GM21447 (cell line): ENCODE measurements around the gene OR10A2.
A peak's percentile ranks its signal among the peaks of the same experiment; 100 is the strongest.
"Not testable (repeated sequence)": the region's sequence is repeated elsewhere in the genome, so short reads cannot be mapped to it uniquely, and the experiment has no call there.

ENCODE experiments used
- ATAC-seq: cut with Tn5 transposase; IDR thresholded peaks from one replicate; pipeline ENCODE4 v1.9.1; 2021; ENCODE audit not compliant: unreplicated experiment

The OR10A2 gene

DNA sequence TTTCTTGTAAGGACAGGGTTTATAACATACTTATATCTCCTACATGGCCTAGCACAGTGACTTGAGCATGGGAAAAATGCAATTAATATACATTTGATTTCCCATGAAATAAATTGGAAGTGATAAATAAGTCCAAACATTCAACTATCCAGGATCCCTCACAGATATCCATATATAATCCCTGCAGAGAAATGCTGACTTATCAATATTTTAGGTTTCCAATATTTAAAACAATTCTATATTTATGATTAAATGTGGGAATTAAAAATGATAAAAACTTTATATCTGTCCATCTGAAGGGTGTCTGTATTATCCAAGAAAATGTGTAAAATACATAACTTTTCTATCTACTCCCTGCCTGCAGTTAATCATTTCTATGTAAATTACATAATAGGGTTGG is 19.9 kb downstream of the OR10A2 start:
- no peak for ATAC-seq

DNA sequence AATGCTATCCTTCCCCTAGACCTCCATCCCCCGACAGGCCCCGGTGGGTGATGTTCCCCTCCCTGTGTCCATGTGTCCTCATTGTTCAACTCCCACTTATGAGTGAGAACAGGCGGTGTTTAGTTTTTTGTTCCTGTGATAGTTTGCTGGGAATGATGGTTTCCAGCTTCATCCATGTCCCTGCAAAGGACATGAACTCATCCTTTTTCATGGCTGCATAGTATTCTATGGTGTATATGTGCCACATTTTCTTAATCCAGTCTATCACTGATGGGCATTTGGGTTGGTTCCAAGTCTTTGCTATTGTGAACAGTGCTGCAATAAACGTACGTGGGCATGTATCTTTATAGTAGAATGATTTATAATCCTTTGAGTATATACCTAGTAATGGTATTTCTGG is 24.9 kb downstream of the OR10A2 start:
- not testable (repeated sequence) for ATAC-seq

DNA sequence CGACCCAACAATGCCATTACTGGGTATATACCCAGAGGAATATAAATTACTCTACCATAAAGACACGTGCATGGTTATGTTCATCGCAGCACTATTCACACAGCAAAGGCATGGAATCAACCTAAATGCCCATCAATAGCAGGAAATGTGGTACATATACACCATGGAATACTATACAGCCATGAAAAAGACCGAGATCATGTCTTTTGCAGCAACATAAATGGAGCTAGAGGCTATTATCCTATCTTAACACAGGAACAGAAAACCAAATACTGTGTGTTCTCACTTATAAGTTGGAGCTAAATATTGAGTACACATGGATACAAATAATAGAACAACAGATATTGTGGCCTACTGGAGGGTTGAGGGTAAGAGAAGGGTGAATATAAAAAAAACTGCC is 26.0 kb downstream of the OR10A2 start:
- no peak for ATAC-seq

DNA sequence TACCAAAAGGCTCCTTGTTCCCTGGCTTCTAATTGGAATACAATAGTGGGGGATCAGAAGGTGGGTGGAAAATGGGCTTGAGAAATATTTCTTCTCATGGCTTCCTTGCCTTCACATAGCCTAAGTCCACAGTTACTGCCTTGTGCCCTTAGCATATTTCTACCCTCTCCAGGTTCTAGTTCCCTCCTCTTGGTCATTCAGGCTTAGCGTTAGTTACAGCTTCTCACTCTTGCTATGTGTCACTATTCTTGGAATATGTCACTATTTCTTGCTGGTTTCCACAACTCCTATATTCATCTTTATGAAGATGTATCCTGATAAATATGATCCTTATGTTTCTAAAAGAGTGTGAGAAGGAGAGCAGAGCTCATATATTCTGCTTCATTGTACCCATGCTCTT is 27.0 kb downstream of the OR10A2 start:
- no peak for ATAC-seq

DNA sequence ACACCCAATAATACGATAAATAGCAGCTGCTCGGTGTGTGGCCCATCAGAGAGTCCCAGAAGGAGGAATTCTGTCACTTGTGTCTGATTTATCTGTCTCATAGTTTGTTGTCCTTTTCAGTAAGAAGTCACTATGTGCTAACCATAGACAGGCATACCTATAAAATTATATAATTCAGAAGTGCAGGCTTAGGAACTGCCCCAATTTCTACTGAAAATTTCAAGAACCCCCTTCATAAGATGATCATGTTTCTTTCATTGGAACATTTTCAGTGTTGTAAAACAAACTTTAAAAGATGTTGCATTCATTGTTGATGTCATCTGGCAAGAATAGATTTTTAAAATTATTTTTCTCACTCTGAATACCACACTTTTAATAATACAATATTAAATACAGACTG is 29.5 kb downstream of the OR10A2 start, which contains the start of gene OR2D2:
OR2D2 (minus strand) TSS at position 101 of the 400 bp plus-strand sequence; CDS start at position 101, 0 bp downstream.
- no peak for ATAC-seq

DNA sequence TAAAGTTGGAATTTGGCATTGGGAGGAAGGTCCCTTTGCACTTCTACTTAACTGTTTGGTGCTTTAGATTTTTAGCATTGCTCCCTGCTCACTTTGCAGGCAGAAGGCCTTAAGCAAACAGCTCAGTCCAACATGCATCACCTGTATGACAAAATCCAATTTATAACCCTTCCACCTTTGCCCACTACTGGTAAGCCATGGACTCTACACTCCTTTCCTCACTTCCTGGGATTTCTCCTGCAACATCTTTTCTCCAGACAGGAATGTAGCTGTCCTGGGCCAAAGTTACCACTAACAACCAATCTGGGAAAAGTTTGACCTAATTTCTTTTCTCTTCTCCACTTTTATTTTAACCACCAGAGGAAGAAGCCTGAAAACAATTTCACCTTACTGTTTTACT is 31.2 kb downstream of the OR10A2 start:
- no peak for ATAC-seq

DNA sequence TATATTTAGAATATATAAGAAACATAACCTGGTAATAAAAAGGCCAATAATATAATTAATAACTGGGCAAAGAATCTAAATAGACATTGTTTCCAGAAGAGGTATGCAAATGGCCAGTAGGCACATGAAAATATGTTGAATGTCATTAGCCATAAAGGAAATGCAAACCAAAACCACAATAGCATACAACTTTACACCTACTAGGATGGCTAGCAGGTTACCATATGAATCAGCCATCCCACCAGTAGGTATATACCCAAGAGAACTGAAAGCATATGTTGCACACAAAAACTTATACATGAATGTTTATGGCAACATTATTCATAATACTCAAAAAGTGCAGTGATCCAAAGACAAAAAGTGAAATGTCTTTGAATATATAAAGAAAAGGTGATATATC is 32.2 kb downstream of the OR10A2 start:
- peak; percentile 95 for ATAC-seq

DNA sequence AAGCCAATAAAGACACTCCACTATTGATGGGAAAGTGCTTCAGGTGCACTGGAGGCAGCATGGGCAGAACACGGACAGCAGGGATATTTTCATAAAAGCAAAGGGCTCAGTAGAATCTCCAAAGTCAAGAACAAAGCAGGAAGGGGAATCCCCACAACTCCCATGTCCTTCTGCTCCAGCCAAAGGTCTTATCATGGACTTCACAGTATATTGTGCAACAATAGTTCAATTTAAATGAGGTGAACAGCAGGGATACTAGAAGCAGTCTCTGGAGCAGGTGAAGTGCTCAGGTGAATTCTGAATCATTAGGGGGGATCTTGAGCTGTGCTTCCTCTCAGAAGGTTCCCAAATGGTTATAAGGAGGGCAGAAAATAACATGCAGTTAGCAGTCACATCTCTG is 36.1 kb downstream of the OR10A2 start:
- ATAC-seq, result no peak

DNA sequence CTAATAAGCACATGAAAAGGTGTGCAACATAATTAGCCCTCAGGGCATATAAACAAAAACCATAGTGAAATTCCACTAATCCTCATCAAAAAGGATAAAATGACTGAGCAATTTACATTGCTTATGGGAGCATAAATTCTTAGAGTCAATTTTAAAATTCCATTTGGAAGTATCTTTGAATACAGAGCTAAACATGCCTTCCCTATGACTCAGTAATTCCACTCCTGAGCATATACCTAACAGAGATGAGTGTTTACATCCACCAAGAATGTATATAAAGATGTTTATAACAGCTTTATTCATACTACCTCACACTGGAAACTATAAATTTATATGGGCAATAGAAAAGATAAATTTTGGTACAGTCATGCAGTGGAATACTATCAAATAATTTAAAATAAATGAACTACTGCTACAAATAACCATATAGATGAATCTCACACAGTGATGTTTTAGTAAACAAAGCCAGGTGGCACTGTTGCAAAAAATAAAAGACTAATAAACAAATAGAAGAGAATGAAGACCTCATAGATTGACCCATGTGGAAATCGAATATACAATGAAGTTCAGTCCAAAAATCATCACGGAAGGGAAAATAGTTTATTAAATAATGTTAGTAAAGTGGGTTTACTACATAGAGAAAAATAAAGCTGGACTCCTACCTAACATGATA is 37.6 kb downstream of the OR10A2 start:
- no peak for ATAC-seq

DNA sequence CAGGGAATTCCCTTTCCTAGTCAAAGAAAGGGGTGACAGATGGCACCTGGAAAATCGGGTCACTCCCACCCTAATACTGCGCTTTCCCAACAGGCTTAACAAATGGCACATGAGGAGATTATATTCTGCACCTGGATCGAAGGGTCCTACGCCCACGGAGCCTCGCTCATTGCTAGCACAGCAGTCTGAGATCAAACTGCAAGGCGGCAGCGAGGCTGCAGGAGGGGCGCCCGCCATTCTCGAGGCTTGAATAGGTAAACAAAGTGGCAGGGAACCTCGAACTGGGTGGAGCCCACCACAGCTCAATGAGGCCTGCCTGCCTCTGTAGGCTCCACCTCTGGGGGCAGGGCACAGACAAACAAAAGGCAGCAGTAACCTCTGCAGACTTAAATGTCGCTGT is 41.9 kb downstream of the OR10A2 start:
- ATAC-seq, result not testable (repeated sequence)

DNA sequence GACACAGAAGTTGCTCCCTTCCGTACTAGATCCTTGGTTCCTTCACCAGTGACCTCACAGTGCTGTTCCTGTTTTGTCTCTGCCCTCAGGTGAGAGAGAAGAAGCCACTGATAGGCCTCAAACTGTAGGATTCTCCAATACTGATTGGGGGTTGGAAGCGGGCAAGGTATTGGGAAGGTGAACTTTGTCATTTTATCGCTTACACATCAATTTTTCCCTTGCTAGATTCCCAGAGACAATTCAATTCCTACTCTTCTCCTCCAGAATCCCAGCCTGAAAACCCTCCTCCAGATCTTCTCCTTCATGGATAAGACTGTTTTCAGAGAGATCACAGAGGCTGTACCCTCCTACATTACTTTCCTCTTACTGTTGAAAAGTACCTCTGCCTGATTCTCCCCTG is 48.5 kb downstream of the OR10A2 start:
- no peak for ATAC-seq

DNA sequence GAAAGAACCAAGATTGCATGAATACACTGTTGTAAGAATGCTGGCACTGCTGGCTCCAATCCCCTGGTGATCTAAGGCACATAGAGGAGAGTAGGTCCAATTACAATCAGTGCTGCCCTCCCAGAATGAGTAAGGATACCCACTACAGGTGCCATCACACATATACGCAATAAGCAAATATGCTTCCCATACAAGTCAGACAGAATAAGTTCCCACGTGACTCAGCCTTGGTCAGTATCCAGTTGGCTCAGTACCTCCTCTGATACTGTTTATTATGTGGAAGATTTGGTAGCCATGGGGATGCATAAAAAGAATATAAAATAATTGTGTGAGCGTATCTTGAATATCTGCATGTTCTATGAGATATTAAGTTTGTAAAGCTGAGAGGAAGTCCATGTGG is 49.1 kb downstream of the OR10A2 start:
- ATAC-seq, result no peak

DNA sequence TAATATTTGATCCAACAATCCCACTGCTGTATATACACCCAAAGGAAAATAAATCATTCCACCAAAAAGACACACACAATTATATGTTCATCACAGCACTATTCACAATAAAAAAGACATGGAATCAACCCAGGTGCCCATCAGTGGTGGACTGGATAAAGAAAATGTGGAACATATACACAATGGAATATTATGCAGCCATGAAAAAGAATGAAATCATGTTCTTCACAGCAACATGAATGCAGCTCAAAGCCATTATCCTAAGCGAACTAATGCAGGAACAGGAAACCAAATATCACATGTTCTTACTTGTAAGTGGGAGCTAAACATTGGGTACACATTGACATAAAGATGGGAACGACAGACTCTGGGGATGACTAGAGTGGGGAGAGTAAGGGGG is 56.8 kb downstream of the OR10A2 start:
- no peak for ATAC-seq

DNA sequence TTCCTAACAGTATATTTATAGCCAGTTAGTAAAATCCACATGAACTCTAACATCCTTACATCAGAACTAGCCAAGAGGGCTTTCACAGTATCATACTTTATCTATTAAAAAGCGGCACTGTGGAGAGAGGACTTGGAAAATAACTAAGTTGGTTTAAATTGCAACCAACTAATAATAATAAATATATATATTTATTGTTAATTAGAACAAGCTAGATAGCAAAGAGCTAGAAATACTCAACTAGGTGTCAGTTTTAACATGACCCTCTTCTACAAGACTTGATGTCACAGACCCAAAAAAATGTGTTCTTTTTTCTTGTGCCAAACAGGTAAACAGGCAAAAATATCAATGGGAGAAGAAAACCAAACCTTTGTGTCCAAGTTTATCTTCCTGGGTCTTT is 57.8 kb downstream of the OR10A2 start, which contains the start of gene OR2D3:
OR2D3 (plus strand) TSS at position 301 of the 400 bp plus-strand sequence; CDS start at position 301, 0 bp downstream.
- no peak for ATAC-seq
